ENCODE measurements around the gene SHISA9.
"Not testable (repeated sequence)": the region's sequence is repeated elsewhere in the genome, so short reads cannot be mapped to it uniquely, and the experiment has no call there.

SHISA9 gene

DNA sequence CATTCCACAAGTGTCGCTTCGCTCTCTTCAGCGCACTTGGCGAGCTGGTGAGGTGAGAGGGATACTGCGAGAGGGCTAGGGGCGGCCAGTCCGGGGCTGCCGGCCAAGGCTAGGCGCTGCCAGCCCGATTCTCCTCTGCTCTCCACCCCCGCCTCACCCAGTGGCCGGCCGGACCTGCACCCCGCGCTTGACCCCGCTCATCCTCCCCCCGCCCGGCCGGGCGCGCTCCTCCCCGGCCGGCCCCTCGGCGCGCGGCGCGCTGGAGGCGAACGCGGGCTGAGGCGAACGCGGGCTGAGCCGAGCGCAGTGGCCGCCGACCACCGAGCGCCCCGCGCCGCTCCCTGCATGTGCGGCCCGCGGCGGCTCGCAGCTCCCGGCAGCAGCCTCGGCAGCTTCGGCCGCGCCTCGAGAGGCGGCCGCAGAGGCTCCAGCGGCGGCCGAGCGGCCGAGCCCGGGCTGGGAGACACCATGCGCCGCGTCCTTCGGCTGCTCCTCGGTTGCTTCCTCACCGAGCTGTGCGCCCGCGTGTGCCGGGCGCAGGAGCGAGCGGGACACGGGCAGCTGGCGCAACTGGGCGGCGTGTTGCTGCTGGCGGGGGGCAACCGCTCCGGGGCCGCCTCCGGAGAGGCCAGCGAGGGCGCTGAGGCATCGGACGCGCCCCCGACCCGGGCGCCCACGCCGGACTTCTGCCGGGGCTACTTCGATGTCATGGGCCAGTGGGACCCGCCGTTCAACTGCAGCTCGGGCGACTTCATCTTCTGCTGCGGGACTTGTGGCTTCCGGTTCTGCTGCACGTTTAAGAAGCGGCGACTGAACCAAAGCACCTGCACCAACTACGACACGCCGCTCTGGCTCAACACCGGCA is at the start of gene SHISA9:
Gene SHISA9 (plus strand): TSS at position 2 of the 865 bp plus-strand sequence.
- peak; percentile 64 for DNase-seq (ENCODE audit: low spot score)

DNA sequence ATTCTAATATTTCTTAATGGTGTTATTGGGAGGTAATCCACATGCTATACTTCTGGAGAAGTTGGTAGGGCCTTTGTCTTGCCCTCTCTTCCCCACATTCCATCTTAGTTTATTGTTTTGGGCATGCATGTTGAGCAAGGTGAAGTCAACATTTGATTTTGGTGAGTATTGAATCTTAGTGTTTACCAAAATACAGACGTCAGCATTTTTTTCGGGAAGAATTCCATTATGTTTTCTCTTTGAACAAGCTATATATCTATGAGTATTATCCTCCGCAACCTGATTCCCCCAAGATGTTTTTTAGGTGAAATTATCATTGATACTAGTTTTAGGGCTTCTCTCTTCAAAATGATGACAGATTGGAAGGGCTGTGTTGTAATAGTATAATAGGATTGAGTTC is 47.4 kb upstream of the SHISA9 start:
- DNase-seq (ENCODE audit: low spot score): no peak

DNA sequence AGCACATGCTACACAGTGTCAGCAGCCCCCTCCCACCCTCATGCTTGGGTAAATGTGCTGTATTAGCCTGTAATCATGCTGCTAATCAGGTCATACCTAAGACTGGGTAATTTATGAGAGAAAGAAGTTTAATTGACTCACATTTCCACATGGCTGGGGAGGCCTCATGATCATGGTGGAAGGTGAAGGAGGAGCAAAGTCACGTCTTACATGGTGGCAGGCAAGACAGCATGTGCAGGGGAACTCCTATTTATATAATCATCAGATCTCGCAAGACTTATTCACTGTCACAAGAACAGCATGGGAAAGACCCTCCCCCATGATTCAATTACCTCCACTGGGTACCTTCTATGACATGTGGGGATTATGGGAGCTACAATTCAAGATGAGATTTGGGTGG is 44.0 kb upstream of the SHISA9 start:
- not testable (repeated sequence) for DNase-seq (ENCODE audit: low spot score)

DNA sequence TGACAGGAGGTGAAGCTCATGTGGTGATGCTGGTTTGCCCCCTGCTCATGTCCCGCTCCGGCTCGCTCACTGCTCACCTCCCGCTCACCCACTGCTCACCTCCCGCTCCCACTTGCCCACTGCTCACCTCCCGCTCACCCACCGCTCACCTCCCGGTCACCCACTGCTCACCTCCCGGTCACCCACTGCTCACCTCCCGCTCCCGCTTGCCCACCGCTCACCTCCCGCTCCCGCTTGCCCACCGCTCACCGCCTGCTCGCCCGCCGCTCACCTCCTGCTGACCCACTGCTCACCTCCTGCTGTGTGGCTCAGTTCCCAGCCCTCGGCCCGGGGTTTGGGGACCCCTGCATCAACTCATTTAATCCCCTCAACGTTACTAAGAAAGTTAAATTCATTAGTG is 39.1 kb upstream of the SHISA9 start:
- no peak for DNase-seq (ENCODE audit: low spot score)

DNA sequence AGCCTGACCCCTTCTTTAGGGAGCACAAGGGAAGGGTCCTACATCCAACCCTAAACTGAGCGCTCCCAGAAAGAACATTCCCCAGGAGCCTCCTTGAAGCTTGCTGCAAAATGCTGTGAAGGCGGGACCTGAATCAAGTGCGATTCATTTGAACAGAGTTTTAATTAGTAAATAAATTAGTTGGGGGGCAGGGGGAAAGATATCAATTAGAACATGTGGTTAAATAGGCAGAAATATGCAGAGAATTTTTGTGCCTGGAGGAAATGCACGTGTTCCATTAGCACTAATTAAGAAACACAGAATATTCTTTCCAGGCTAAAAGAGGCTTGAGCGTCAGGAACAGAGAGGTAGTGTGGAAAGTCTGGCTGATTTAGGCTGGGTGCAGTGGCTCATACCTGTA is 38.5 kb upstream of the SHISA9 start:
- DNase-seq (ENCODE audit: low spot score): no peak

DNA sequence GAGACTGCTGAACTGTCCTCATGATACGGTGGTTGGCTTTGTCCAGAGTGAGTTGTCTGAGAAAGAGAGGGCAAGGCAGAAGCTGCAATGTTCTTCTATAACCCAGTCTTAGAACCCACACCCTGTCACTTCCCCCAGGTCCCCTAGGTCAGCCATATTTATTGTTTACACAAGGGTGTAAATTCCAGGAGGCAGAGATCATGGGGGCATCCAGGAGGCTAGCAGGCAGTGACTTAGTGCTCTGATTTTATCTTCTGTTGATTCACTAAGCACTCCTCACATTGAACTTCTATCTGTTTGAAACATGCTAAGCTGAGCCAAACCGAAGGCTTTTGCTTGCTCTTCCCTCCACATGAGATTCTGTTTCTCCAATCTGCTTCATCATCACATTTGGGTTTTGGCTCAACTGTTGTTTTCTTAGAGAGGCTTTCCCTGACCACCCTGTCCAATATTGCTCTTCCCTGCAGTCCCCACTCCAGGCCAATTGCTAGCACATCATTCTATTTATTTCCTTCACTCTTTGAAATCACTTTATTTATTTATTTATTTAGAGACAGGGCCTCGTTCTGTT is 34.3 kb upstream of the SHISA9 start:
- DNase-seq (ENCODE audit: low spot score): no peak

DNA sequence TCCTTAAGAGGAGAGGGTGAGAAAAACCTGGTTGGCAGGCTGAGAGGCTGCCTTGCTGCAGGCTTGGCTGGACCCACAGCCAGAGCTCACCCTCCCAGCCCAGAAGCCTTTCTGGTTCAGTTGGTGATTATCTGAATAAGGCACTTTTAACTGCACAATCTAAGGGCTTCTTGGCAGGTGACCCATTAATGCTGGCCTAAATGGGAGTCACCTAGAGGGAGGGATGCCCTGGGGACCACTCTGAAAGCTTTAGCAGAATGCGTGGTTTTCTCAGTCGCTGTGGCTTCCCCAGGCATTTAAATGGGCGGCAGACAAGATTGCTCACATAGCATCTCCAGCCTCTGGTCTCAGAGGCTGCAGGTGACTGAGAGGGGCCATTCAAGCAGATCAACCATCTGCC is 33.2 kb upstream of the SHISA9 start:
- no peak for DNase-seq (ENCODE audit: low spot score)

DNA sequence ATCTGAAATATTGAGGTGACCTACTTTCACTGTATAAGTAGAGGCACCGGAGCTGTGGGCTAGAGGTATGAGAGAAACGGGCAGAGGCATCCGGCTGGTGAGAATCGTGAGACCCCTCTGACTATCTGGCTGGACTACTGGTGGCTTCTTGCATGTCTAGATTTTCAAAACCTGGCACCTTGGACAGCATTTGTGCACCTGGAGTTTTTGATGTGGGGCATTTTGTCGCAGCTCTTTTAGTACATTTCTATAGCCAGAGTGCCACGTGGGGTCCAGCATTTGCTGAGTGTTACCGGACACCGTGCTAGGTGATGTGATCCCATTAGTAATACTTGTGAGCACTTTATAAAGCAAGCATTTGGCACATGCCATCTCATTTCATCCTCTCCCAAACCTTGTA is 32.6 kb upstream of the SHISA9 start:
- DNase-seq (ENCODE audit: low spot score): no peak

DNA sequence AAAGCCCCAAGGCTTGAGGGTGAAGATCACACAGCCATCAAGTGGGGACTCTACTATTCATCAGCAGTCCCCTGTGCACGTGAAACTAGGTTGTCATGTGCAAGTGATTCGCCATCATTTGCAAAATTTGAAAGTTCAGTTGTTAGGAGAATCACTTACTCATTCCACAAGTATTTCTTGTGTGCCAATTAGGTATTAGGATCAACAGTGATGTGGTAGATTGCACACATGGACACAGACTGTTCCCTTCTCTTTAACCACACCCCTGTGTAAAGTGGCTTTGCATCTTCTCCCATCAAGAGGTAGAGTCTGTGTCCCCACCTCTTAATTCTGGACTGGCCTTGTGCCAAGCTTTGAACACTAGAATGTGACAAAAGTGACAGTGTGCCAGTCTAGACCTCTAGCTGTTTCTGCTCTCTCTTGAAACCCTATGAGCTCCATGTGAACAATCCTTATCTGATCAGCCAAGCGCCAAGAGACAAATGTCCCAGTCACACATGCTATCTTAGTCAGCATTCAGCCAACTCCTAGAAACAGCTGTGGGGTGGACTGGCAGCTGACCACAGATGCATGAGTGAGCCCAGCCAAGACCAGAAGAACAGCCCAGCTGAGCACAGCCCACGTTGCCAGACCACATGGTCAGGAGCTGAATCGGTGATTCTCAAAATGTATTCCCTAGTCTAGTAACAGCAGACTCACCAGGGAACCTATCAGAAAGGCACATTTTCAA is 31.5 kb upstream of the SHISA9 start:
- DNase-seq (ENCODE audit: low spot score): no peak

DNA sequence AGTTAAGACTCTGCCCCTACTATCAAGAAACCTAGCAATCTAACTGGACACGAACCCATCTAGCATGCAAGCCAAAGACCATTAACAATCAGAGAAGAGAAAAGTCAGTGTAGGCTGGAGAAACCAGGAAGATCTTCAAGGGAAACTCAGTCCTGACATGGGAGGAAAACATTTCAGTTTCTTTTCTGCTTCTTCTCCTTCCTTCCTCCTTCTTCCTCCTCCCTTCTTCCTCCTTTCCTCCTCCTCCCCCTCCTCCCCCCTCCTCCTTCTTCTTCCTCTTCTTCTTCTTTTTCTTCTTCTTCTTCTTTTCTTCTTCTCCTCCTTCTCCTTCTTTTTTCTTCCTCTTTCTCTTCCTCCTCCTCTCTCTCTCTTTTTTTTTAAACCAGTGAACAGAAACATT is 29.6 kb upstream of the SHISA9 start:
- no peak for DNase-seq (ENCODE audit: low spot score)

DNA sequence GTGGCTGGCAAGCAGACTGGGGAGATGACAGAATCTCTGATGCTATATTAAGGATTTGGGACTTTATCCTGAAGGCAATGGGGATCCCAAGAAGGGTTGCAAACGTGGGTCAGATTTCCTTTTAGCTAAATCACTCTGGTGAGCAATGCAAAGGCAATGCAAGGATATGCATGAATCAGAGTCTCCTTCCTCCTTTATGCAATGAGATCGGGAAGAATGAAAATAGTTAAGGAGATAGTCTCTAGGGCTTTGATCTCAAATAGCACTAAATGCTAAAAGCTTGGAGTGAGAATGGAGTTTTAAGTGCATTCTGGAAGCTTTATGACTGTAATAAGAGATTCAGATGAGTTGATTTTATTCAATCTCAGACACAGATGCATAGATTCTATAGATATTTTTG is 27.2 kb upstream of the SHISA9 start:
- DNase-seq (ENCODE audit: low spot score): no peak

DNA sequence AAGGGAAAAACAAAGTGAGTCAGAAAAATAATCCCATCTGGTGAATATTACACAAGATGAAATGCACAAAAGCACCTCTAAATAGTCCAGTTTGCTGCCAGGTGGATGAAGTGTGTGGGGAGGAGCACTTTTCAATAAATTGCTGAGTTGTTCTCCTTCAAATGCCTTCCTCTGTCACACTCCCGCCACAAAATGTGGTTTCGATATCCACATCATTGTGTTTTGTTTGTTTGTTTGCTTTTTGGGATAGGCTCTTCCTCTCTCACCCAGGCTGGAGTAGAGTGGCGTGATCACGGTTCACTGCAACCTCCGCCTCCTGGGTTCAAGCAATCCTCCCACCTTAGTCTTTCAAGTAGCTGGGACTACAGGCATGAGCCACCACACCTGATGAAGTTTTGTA is 24.6 kb upstream of the SHISA9 start:
- DNase-seq (ENCODE audit: low spot score): no peak

DNA sequence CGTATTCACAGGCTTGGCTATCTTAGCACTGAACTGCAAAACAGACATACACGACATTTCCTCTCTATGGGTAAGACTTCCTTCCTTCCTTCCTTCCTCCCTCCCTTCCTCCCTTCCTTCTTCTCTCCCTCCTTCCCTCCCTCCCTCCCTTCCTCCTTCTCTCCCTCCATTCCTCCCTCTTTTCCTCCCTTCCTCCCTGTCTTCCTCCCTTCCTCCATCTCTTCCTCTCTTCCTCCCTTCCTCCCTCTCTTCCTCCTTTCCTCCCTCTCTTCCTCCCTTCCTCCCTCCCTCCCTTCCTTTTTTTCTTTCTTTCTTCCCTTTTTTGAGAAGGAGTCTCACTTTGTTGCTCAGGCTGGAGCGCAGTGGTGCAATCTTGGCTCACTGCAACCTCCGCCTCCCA is 22.4 kb upstream of the SHISA9 start:
- no peak for DNase-seq (ENCODE audit: low spot score)

DNA sequence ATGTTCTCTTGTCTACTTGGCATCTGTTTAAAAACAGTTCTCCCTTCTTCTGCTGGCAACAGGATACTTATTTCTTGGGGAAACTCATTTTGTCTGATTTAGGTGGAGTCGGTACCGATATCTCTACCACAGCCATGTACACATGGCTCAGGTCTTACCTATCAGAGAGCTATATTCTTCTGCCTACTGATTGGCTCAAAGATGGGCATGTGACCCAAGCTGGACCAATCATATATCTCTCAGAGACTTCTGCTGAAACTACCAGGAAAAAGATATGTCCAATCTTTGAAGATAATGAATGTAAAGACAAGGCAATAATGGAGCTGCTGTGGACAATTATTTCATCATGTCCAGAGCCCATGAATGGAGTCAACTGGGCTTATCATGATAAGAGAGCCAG is 21.6 kb upstream of the SHISA9 start:
- no peak for DNase-seq (ENCODE audit: low spot score)

DNA sequence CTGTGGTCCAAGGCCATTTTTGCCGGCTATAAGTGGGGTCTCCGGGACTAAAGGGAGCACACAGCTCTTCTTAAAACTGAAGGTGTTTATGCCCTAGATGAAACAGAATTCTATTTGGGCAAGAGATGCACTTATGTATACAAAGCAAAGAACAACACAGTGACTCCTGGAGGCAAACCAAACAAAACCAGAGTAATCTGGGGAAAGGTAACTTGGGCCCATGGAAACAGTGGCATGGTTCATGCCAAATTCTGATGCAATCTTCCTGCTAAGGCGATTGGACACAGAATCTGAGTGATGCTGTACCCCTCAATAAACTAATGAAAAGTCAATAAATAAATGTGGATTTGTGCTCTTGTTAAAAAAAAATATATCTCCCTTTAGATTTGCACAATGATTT is 20.2 kb upstream of the SHISA9 start:
- DNase-seq (ENCODE audit: low spot score): no peak

DNA sequence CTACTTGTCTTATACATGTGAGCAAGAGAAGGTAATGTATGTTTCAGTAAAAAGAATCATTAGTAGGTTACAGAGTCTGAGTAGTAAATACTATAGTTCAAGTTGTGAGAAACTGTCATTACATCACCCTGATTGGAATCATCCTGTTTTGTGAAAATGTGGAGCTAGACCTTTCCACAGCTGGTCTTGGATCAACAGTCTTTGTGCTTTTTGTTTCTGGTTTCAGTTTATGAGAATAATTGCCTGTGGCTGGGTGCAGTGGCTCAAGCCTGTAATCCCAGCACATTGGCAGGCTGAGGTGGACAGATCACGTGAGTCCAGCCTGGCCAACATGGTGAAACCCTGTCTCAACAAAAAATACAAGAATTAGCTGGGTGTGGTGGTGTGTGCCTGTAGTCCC is 19.7 kb upstream of the SHISA9 start:
- no peak for DNase-seq (ENCODE audit: low spot score)

DNA sequence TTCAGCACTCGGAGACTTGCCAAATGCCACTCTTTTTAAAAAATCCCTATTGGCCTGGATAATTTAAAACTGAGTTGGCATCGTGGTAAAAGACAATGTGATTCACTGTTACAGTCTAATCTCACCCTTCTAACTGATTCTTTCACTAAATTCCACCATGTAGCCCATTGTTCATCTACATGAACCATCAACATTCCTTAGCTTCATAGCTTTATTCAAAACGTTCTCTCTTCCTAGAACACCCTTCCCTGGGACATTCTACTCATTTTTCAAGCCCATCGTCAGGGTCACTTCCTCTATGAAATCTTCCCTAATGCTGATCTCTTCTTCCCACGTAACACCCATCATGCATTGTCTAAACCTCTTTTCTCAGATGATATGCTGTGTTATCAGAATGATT is 15.7 kb upstream of the SHISA9 start:
- no peak for DNase-seq (ENCODE audit: low spot score)

DNA sequence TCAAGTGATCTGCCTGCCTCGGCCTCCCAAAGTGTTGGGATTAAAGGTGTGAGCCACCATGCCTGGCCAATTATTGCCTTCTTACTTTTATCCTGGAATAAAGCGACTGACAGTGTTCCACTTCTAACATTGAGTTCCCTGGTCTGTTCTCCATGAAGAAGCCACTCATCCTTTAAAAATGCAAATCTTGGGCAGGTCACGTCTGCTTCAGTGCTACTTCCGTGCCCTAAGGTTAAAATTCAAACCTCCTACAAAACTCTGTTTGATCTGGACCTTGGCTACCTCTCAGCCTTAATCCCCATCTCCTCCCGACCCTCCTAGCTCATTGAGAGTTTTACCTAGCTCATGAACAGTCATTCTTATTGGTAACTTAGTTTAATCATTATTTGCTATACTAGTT is 9.6 kb upstream of the SHISA9 start:
- DNase-seq (ENCODE audit: low spot score): no peak

DNA sequence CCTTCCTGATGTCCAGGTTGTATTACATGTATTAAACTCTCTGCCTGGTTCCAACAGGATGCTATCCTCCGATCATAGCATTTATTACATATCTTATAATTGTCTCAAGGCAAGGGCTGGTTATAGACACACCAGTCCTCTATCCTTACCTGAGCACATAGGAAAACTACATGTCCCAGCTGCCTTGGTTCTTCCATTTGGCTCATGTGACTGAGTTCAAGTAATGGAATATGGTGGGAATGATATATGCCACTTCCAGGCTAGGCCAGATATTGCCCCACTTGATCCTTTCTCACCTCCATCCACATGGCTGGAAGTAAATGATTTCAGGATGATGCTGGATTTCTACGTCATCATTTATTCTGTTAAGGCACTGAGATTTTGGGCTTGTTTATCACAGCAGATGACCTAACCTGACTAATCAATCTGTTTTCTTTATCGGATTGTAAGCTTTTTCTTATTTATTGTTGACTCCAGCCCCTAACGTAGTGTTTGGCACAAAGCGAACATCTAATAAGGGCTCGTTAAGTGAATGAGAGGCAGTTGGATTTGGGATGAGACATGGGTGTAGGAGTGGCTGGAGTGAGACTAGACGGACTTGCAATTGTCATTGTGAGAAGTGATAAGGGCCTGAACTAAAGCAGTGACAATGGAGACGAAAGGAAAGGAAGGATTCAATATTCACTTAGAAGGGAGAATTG is 8.2 kb upstream of the SHISA9 start:
- DNase-seq (ENCODE audit: low spot score): no peak

DNA sequence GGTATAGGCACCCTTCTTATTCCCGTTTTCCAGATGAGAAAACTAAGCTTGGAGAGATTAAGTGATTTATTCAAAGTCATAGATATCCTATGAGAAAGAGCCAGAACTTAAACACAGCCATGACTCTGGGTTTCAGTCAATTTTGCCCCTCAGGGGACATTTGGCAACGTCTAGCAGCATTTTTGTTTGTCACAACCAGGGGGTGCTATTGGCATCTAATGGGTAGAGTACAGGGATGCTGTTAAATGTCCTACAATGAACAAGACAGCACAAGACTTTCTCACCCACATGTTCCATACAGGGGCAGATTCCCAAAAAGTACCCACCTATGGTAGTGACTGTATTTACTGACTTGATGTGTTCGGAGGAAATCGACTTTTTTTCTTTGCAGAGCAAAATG is 4.8 kb upstream of the SHISA9 start:
- DNase-seq (ENCODE audit: low spot score): no peak

DNA sequence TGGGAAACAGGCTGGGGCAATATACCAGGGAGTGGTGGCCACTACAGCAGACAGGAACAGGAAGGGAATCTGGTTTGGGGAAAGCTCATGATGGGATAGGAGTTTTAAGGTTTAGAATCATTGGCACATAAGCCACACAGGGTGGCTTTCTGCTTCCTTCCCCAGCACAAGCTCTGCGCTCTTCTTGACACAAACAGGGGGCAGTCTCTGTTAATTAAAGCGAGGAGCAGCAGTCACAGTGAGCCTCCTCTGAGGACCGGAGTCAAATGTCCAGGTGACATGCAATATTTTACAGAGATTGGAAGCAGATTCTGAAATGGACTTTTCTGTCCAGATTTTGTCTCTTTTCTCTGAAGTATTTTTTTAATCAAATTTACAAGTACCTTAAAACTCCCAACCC is 2.8 kb upstream of the SHISA9 start:
- no peak for DNase-seq (ENCODE audit: low spot score)

DNA sequence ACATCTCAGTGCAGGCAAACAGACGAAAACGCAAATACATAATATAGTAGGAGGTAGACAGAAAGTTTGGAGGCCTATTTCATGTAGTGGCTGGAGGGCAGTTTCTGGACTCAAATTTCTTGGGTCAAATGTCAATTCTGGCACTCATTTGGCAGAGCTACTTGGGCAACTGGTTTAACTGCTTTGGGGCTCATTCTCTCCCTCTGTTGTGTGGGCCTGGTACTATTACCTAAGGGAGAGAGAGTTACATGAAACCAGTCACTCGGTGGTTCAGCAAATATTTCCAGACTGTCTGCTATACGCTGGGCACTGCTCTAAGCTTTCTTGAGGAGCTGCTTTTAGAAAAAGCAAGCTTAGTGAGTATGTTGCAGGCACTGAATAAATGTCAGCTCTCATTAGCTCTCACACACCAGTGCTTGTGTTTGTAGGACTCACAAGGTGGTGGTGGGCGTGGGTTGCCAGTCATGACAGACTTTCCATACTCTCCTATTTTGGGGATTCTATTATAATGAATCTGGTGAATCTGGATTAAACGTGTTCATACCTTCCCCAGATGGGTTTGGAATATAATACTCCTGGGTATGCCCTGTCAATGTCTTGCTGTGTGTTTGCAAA is 1.8 kb upstream of the SHISA9 start:
- no peak for DNase-seq (ENCODE audit: low spot score)

Data from ecto neural progenitor cell (in vitro differentiated cells).